Upper lobe of left lung (tissue), 6 donors: ENCODE measurements around the gene SUPT4H1. TPM values are rescaled to one million over a fixed set of nuclear protein-coding genes. Genes with fewer than 3 reads are reported as not detected.

Experiments
- ATAC-seq, 2 donors: fragments of 200-7000 bp; cut with Tn5 transposase; one replicate each; pipeline ENCODE4 v1.9.1; 2022; ENCODE audit warnings: mild to moderate bottlenecking in 2 of 2, moderate library complexity in 2 of 2; ENCODE audit not compliant: low FRiP score in 2 of 2
- DNase-seq, 2 donors: peaks; one replicate each; pipeline ENCODE4 v3.0.0-alpha.2; 2019 to 2020
- H3K27ac ChIP-seq, 4 donors: fragments of 200-600 bp; sonication (generic); one replicate each; pipeline ENCODE4 v1.5.1; 2016 to 2019
- H3K27me3 ChIP-seq, 4 donors: fragments of 200-600 bp; sonication (generic); one replicate each; pipeline ENCODE4 v1.5.1; 2017 to 2019
- H3K36me3 ChIP-seq, 4 donors: fragments of 200-600 bp; sonication (generic); one replicate each; pipeline ENCODE4 v1.5.1; 2016 to 2019
- H3K4me1 ChIP-seq, 4 donors: fragments of 200-600 bp; sonication (generic); one replicate each; pipeline ENCODE4 v1.5.1; 2018 to 2019
- H3K4me3 ChIP-seq, 4 donors: fragments of 200-600 bp; sonication (generic); one replicate each; pipeline ENCODE4 v1.5.1; 2017 to 2019; ENCODE audit warnings: mild to moderate bottlenecking in 2 of 4, moderate library complexity in 1 of 4
- H3K9me3 ChIP-seq, 4 donors: fragments of 200-600 bp; sonication (generic); one replicate each; pipeline ENCODE4 v1.5.1; 2018 to 2019
- CTCF ChIP-seq, 6 experiments: fragments of 450-650 bp in 4 of 6; fragments of 200-600 bp in 2 of 6; sonication (generic) in 2 of 6; IDR thresholded peaks; one replicate each; pipeline ENCODE4 v1.5.1; 2016 to 2019; ENCODE audit warnings: antibody characterized with exemption in 6 of 6
- EP300 ChIP-seq, 4 donors: sonication (generic); formaldehyde crosslinking; IDR thresholded peaks; one replicate each; pipeline ENCODE4 v1.5.1; 2017; ENCODE audit warnings: antibody characterized with exemption in 4 of 4, control low read depth in 2 of 4
- POLR2A ChIP-seq, 4 donors: fragments of 450-650 bp; IDR thresholded peaks; one replicate each; pipeline ENCODE4 v1.5.1; 2016 to 2017; ENCODE audit warnings: antibody characterized with exemption in 4 of 4, mild to moderate bottlenecking in 2 of 4
- POLR2AphosphoS5 ChIP-seq, 2 donors: sonication (generic); formaldehyde crosslinking; IDR thresholded peaks; one replicate each; pipeline ENCODE4 v1.5.1; 2017; ENCODE audit warnings: antibody characterized with exemption in 2 of 2
- WGBS, 2 donors: methylation state at CpG; one replicate each; pipeline ENCODE4 v1.1.5; 2017 to 2018; 5-methylcytosine and 5-hydroxymethylcytosine counted together
- total RNA-seq, 6 donors: library from RNA; depleted of rRNA in 4 of 6; stranded (reverse); fragments of >200 nt in 4 of 6; gene quantifications; one replicate each; pipeline versions ENCODE4 v1.1.0 to v1.2.1, GENCODE V29; 2016 to 2021
- donor health status: DM: no; HTN: no; CAD: no; lungs with moderate emphysema.
- donor health status: DM: no; HTN: yes; CAD: no; lungs with severe emphysema.

Gene SUPT4H1
- total RNA-seq, 6 donors from 2014 or later, result 22.0 to 80.5 (median 40.4) TPM

GRCh38 chr17:58365185-58365979 lies 13.4 kb upstream of the SUPT4H1 start:
- no peak for ATAC-seq
- H3K27ac ChIP-seq, result no peak overlapping the region

GRCh38 chr17:58364270-58364942 lies 12.4 kb upstream of the SUPT4H1 start:
- Histone ChIP-seq H3K4me3 (no peak overlapping the region), H3K36me3 (peaks cover 0 to 3% (median 0%) of the 10 kb centered on the region in 4 donors), H3K27ac (no peak overlapping the region), H3K9me3 (no peaks in the 10 kb centered on the region), H3K4me1 (no peaks in the 10 kb centered on the region), H3K27me3 (no peaks in the 10 kb centered on the region)
- DNase-seq (no peak), ATAC-seq (no peak)
- no peak for TF ChIP-seq CTCF (IDR thresholded peaks at IDR 0.05)
- TF ChIP-seq POLR2AphosphoS5 (IDR thresholded peaks at IDR 0.05), result no peak
- no peak for TF ChIP-seq EP300 (IDR thresholded peaks at IDR 0.05)
- no peak for TF ChIP-seq POLR2A (IDR thresholded peaks at IDR 0.05)
- 65 to 73% methylated on average over 6 to 7 of the region's 7 CpGs for WGBS, 2 donors

More at GRCh38 chr17:58365185-58365979, 13.4 kb upstream of the SUPT4H1 start:
- Histone ChIP-seq H3K9me3 (no peaks in the 10 kb centered on the region), H3K4me3 (no peak overlapping the region), H3K27me3 (no peaks in the 10 kb centered on the region), H3K36me3 (no peaks in the 10 kb centered on the region), H3K4me1 (no peaks in the 10 kb centered on the region)
- DNase-seq, result no peak
- TF ChIP-seq CTCF (IDR thresholded peaks at IDR 0.05) (no peak), POLR2A (IDR thresholded peaks at IDR 0.05) (no peak)

GRCh38 chr17:58363457-58364185 lies 11.6 kb upstream of the SUPT4H1 start:
- no peaks in the 10 kb centered on the region for H3K27me3 ChIP-seq
- H3K27ac ChIP-seq, result no peak overlapping the region
- no peaks in the 10 kb centered on the region for H3K4me1 ChIP-seq
- H3K36me3 ChIP-seq, result peaks cover 0 to 3% (median 0%) of the 10 kb centered on the region in 4 donors
- H3K9me3 ChIP-seq, result no peaks in the 10 kb centered on the region
- 85 to 89% methylated on average over 8 of the region's 8 CpGs for WGBS, 2 donors
- DNase-seq, result no peak
- H3K4me3 ChIP-seq, result no peak overlapping the region
- TF ChIP-seq POLR2A (IDR thresholded peaks at IDR 0.05) (no peak), EP300 (IDR thresholded peaks at IDR 0.05) (no peak), CTCF (IDR thresholded peaks at IDR 0.05) (no peak), POLR2AphosphoS5 (IDR thresholded peaks at IDR 0.05) (no peak)
- no peak for ATAC-seq

GRCh38 chr17:58362368-58363014 lies 10.5 kb upstream of the SUPT4H1 start:
- Histone ChIP-seq H3K9me3 (no peaks in the 10 kb centered on the region), H3K27me3 (no peaks in the 10 kb centered on the region), H3K27ac (no peak overlapping the region), H3K4me3 (no peak overlapping the region), H3K4me1 (no peaks in the 10 kb centered on the region), H3K36me3 (peaks cover 0 to 12% (median 5%) of the 10 kb centered on the region in 4 donors)
- ATAC-seq (no peak), DNase-seq (peak in 1 of 2 donors; percentile 34)
- TF ChIP-seq POLR2AphosphoS5 (IDR thresholded peaks at IDR 0.05) (no peak), POLR2A (IDR thresholded peaks at IDR 0.05) (no peak), EP300 (IDR thresholded peaks at IDR 0.05) (no peak), CTCF (IDR thresholded peaks at IDR 0.05) (no peak)
- WGBS, 2 donors, result 89 to 93% methylated on average over 16 of the region's 16 CpGs
